ENCODE results near the gene EMD.
A peak's percentile ranks its signal among the peaks of the same experiment; 100 is the strongest.

EMD gene

GRCh38 chrX:154371789-154372300 lies 7.2 kb upstream of the EMD start:
- no peak for DNase-seq
- H3K4me1 ChIP-seq: peaks cover 0 to 39% (median 20%) of the 10 kb centered on the region in 4 donors

GRCh38 chrX:154372612-154373022 lies 6.5 kb upstream of the EMD start:
- intact Hi-C loops (cut with DNase I; ENCODE audit: low total_unique reads): no loop called here
- H3K27me3 ChIP-seq: no peaks in the 10 kb centered on the region
- H3K4me1 ChIP-seq: peaks cover 0 to 38% (median 18%) of the 10 kb centered on the region in 4 donors
- DNase-seq: no peak
- peak overlapping the region; percentile 78 to 85 for H3K4me3 ChIP-seq
- peak overlapping the region; percentile 96 to 98 for H3K27ac ChIP-seq
- TF ChIP-seq CTCF (IDR thresholded peaks at IDR 0.05): no peak
- H3K9me3 ChIP-seq: no peaks in the 10 kb centered on the region
- peaks cover 21 to 33% (median 22%) of the 10 kb centered on the region in 3 donors for H3K36me3 ChIP-seq

More at GRCh38 chrX:154371789-154372300, 7.2 kb upstream of the EMD start:
- no peak for TF ChIP-seq CTCF (IDR thresholded peaks at IDR 0.05)
- intact Hi-C loops (cut with DNase I; ENCODE audit: low total_unique reads): no loop called here
- Histone ChIP-seq H3K27me3 (no peaks in the 10 kb centered on the region), H3K36me3 (peaks cover 29 to 41% (median 30%) of the 10 kb centered on the region in 3 donors), H3K27ac (peak overlapping the region; percentile 96 to 98), H3K4me3 (peak overlapping the region; percentile 78 to 85), H3K9me3 (no peaks in the 10 kb centered on the region)

GRCh38 chrX:154373340-154374306 lies 5.5 kb upstream of the EMD start:
- peak overlapping the region; percentile 78 to 85 for H3K4me3 ChIP-seq
- peak overlapping the region; percentile 96 to 98 for H3K27ac ChIP-seq
- H3K36me3 ChIP-seq: peaks cover 12 to 28% (median 14%) of the 10 kb centered on the region in 3 donors
- peaks cover 0 to 32% (median 10%) of the 10 kb centered on the region in 4 donors for H3K4me1 ChIP-seq
- peak; percentile 73 to 87 for DNase-seq
- TF ChIP-seq CTCF (IDR thresholded peaks at IDR 0.05): peak; percentile 44 to 56
- H3K27me3 ChIP-seq: no peaks in the 10 kb centered on the region
- H3K9me3 ChIP-seq: no peaks in the 10 kb centered on the region
- intact Hi-C loops (cut with DNase I; ENCODE audit: low total_unique reads): no loop called here

- no peaks in the 10 kb centered on the region for H3K27me3 ChIP-seq
- peak within 1 kb of the TSS; percentile 96 to 98 for H3K27ac ChIP-seq
- H3K36me3 ChIP-seq: peaks cover 12 to 22% (median 14%) of the 10 kb centered on the region in 3 donors
- peak within 1 kb of the TSS; percentile 78 to 85 for H3K4me3 ChIP-seq
- no peaks in the 10 kb centered on the region for H3K9me3 ChIP-seq
- intact Hi-C loops (cut with DNase I; ENCODE audit: low total_unique reads): no loop called here
- TF ChIP-seq CTCF (IDR thresholded peaks at IDR 0.05): no peak
- H3K4me1 ChIP-seq: peaks cover 0 to 23% (median 9%) of the 10 kb centered on the region in 4 donors
- peak; percentile 41 to 88 for DNase-seq
These were observed 4.6 kb upstream of the EMD start, which contains the start of gene FLNA for GRCh38 chrX:154374313-154375155. Gene FLNA, minus strand, starts transcription at chrX:154374634. Its CDS starts 3,389 bp downstream, at chrX:154371245.

- peaks cover 0 to 21% (median 10%) of the 10 kb centered on the region in 4 donors for H3K4me1 ChIP-seq
- no peaks in the 10 kb centered on the region for H3K27me3 ChIP-seq
- no peak for TF ChIP-seq CTCF (IDR thresholded peaks at IDR 0.05)
- no peak for DNase-seq
- peak overlapping the region; percentile 96 to 98 for H3K27ac ChIP-seq
- peak overlapping the region; percentile 78 to 85 for H3K4me3 ChIP-seq
- peaks cover 8 to 17% (median 10%) of the 10 kb centered on the region in 3 donors for H3K36me3 ChIP-seq
- H3K9me3 ChIP-seq: no peaks in the 10 kb centered on the region
- intact Hi-C loops (cut with DNase I; ENCODE audit: low total_unique reads): no loop called here
These were observed 4.0 kb upstream of the EMD start for GRCh38 chrX:154375156-154375504.
